Measurements from ENCODE around the gene PSMB4.

DNA sequence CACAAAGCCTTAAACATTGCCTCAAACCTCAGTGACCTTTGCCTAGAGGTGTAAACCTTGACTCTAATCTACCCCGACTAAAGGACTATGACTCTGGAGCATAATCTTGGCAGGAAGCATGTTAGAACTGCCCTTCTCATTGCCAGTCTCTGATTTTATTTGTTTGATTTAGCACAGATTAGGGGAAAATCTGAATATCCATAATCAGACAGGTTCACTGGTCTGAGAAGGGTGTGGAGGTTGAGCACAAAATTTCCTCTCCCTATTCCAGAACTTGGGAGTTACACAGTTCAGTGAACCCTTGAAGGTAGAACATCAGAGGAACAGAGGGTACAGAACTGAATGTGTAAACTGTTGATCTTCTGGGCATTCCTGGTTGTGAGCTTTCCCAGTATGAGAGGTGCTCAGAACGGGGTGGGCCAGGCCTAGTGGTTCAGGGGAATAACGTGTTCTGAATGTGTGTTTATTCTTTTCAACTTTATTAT, 8.3 kb upstream of the PSMB4 start:
- TF ChIP-seq, protein P1, sequence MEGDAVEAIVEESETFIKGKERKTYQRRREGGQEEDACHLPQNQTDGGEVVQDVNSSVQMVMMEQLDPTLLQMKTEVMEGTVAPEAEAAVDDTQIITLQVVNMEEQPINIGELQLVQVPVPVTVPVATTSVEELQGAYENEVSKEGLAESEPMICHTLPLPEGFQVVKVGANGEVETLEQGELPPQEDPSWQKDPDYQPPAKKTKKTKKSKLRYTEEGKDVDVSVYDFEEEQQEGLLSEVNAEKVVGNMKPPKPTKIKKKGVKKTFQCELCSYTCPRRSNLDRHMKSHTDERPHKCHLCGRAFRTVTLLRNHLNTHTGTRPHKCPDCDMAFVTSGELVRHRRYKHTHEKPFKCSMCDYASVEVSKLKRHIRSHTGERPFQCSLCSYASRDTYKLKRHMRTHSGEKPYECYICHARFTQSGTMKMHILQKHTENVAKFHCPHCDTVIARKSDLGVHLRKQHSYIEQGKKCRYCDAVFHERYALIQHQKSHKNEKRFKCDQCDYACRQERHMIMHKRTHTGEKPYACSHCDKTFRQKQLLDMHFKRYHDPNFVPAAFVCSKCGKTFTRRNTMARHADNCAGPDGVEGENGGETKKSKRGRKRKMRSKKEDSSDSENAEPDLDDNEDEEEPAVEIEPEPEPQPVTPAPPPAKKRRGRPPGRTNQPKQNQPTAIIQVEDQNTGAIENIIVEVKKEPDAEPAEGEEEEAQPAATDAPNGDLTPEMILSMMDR (conservative IDR thresholded peaks at IDR 0.05 in 1 of 2, IDR thresholded peaks at IDR 0.05 in 1 of 2; ENCODE audit: low read depth in 1 of 2, low read length in 2 of 2): no peak
- TF ChIP-seq EZH2 (IDR thresholded peaks at IDR 0.05; ENCODE audit: low read length, missing control alignments): no peak

Data from fibroblast of lung (primary cell).